HG03460 (cell line): ENCODE measurements around the gene C10orf71.

Experiments used
- ATAC-seq: cut with Tn5 transposase; IDR thresholded peaks from one replicate; pipeline ENCODE4 v1.9.1; 2021; ENCODE audit not compliant: unreplicated experiment

C10orf71 gene, protein sequence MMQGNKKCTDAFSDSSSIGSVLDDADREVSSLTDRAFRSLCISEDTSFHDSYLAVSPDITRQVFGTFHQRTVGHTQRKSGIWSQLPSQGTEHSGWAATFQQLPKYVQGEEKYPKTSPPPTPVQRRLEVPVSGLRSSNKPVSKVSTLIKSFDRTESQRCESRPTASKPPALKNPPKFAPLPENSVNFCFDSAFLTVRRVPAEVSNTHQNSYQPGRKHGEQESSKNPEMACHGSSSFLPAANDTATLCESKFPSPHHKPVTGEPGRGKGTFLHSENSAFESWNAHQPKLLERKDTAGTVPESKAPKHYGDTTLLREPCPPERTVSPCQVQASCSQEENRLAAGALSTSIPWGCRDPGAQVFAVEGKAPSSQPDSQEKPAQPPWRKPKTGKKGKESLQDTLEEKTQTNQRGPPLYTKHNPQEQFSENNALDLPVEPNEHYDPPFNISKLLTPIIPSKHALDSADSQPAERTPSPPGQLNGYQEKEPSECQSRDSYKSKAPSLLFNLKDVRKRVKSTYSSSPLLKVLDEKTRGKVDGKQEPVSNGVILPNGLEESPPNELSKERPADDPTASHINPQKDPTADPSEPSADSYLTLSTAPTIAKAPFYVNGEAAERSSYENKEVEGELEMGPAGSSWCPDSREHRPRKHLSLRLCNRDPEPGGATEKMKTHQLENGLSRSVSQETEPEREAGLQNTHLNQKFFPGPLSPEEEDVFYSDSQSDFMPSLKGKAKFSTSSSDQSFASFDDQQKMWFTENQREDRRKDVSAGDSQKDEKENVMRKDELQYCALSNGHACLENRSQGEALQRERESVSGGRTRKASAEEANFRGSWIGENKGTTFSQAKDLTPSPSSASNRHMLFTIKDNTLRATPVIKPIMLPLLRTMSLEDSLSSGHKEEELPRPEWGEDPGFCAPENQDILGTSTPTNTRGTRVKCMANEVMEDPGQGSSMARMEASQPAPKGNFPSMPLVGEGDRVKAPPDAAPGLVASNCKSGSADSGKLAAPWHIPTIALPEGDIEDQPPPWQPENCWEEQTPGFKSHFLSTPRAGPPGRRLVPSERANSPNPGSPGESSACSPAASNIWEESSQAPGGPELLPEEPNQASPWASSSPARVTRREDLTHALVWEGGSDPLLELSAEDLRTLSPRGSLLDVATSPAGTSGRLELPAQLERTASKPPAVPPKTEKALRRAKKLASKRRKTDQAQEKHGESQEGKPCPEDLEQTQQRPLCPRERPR (N-terminal part only)

DNA sequence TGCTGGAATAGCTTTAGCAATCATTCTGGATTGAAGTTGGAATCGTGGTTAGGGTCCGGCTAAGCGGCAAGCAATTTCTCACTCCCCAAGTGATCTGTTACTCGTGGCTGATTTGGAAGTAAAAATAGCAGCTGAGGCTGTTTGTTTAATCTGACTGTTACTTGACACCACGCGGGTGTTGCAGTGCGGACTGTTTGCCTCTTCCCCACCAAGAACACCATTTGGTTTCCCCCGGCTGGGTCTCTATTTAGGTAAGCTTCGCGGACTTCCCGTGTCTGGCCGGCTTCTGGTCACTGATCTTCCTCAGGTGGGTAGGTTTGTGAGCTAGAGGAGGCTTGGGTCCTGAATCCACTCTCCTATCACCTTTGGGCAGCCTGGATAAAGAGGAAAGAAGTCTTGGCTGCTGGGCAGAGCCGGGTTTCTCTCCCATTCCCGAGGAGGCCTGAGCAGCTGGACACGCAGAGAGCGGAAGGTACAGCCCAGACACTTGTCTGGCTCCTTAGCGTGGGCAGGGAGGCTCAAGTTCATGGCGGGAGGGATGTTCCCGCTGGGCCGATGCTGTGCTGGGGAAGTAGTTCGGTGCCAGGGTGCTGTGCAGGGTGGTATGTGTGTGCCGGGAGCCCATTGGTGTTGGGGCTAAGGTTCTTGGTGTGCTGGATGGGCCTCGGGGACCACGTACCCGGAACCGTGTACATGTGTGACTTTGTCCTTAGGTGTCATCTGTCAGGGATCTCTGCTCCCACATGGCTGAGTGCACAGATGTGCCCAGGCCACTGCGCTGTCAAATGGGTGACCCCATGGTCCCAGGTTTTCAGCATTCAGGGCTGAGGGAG, at the start of gene C10orf71:
C10orf71 (plus strand) TSS at position 188 of the 833 bp plus-strand sequence. CDS start 23,376 bp downstream, outside the sequence.
- ATAC-seq: no peak

GRCh38 chr10:49252313-49253034, 46.5 kb upstream of the C10orf71 start:
- ATAC-seq: no peak

DNA sequence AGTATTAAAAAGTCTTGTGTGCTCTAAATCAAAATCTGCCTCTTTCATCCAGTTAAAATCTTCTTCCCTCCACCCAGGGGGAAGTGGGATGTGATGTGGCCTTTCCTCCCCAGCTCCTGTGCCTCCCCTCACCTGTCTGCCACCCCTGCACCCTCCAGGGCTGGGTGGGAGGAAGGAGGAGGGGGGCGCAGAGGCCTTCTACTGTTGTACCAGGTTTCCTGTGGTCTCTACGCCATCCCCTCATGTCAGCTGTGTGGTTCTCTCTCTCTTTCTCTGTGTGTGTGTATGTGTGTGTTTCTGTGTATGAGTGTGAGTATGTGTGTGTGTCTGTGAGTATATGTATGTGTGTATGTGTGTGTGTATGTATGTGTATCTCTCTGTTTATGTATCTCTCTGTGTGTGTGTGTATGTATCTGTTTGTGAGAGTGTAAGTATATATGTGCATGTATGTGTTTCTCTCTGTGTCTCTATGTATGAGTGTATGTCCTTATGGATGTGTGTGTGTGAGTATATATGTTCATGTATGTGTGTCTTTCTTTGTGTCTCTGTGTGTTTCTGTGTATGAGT, 45.5 kb upstream of the C10orf71 start:
- ATAC-seq: no peak

DNA sequence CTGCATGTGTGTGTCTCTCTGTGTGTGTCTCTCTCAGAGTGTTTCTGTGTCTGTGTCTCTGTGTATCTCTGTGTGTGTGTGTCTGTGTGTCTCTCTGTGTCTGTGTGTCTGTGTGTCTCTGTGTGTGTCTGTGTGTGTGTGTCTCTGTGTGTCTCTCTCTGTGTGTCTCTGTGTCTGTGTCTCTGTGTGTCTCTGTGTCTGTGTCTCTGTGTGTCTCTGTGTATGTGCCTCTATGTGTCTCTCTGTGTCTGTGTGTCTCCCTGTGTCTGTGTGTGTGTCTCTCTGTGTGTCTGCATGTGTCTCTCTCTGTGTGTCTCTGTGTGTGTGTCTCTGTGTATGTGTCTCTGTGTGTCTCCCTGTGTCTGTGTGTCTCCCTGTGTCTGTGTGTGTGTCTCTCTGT, 44.8 kb upstream of the C10orf71 start:
- ATAC-seq: no peak

- ATAC-seq: no peak
Measured at GRCh38 chr10:49254556-49255318, 44.2 kb upstream of the C10orf71 start.

GRCh38 chr10:49255883-49256282, 43.1 kb upstream of the C10orf71 start:
- ATAC-seq: no peak

GRCh38 chr10:49257154-49257553, 41.8 kb upstream of the C10orf71 start:
- ATAC-seq: no peak

DNA sequence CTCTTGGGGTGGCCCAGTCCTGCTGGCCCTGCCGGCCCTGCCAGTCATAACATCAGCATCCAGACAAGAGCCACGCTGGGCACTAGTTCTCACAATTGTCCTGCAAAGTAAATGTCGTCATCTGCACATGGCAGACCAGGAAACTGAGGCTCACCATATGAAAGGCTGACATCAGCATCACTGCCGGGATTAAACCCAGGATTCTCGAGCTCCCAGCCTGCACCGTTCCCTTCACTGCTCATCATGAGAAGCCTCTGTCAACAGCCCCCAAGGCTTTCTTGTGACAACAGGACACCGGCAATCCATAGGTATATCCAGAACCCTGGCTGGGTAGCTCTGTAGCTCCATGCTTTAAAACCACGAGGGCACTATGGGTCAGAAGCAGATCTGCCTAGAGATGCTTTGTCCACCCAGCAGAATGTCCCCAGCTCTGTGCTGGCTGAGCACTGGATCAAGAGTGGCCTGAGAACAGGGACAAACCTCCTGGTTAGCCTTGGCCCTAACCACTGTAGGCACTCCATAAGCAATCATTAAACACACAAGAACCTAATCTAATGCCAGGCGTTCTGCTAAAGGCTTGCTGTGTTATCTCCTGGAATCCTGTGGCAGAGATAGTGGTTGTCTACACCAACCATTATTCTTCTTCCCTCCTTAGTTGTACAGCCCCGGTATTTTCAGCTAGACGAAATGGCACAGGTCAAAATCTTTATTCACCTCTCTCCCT, 41.2 kb upstream of the C10orf71 start:
- no peak for ATAC-seq

GRCh38 chr10:49258350-49258683, 40.7 kb upstream of the C10orf71 start:
- no peak for ATAC-seq

DNA sequence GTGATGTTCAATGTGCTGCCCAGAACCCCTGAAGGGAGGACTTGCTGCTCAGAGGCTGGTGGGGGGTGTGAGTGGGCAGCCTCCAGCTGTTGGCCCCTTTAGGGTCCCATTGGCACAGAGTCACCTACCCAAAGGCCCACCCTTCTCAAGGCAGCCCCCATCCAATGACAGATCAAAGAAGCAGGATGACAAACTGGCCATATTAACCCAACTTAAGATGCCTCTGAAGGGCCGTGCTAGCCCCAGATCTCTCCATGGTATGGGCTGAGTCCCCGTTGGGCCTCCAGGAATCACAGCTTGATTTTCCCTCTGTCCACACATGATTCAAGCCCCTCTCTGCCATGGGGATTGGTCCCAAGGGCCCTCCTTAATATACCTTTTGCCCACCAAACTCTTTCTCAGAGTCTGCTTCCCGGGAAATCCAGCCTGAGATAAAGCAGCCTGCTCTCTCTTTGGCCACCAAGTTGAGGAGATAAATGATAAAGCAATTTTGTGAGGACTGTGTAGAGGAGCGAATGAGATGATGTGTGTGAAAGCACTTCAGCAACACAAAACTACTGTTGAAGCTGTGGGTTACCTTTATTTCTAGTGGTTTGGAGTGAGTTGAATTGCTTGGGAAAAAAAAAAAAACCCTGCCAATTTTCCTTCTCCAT, 38.2 kb upstream of the C10orf71 start:
- ATAC-seq: no peak

GRCh38 chr10:49263591-49263990, 35.4 kb upstream of the C10orf71 start:
- ATAC-seq: no peak

- ATAC-seq: no peak
Measured at GRCh38 chr10:49264177-49264677, 34.7 kb upstream of the C10orf71 start.

DNA sequence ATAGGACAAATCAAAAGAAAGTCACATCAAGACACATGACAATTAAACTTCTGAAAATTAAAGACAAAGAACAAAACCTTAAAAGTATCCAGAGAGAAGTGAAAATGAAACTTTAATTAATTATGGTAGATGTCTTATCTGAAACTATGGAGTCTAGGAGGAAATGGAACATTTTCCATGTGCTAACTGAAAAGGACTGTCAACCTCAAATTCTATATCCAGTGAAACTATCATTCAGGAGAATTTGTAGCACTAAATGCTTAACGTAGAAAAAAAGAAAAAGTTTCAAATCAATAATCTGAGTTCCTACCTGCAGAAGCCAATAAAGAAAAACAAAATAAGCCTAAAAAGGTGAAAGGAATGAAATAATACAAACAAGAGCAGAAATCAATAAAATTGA, 33.1 kb upstream of the C10orf71 start:
- no peak for ATAC-seq

DNA sequence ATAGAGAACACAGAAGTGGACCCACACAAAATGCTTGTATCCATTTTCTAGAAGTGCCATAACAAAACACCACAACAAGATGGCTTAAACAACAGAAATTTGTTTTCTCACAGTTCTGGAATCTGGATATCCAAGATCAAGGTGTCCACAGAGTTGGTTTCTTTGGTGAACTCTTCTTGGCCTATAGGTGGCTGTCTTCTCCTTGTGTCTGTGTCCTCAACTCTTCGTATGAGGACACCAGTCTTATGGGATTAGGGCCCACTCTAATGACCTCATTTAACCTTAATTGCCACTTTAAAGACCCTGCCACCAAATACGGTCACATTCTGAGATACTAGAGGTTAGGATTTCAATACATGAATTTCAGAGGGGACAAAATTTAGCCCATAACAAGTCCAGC, 30.8 kb upstream of the C10orf71 start:
- ATAC-seq: no peak

DNA sequence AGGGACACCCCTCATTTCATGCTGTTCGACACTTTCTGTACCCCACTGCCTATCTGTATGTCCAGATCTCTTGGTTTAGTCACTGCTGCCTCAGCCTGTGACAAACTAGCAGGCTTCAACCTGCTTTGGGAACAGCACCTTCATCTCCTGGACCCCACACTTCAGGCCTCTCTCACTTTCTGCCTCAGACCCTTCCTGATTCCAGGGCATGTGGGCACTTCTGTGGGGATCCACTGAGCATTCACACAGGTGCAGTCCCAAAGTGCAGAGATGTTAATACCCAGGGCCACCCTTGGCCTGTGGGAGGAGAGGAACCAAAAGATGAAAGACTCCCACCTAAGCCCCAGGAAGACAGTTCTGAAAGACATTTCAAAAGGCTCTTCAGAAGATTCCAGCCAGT, 29.4 kb upstream of the C10orf71 start:
- no peak for ATAC-seq

DNA sequence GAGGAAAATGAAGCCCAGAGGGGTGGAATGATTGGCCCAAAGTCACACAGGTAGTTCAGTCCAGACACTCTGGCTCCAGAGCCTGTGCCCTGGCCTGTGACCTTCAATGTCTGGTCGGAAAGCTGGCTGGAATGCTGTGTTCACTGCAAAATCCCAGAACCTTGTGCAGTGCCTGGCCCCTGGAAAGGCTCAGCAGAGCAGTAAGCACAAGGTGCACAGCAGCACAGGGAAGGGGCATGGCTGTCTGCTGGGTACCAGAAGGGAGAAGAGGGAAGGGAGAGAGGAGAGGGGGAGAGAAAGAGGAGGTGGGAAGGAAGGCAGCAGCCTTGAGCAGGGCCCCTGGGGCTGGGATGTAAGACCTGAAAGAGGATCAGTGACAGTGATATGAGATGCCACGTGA, 28.4 kb upstream of the C10orf71 start:
- ATAC-seq: no peak

- no peak for ATAC-seq
Measured at GRCh38 chr10:49271346-49271745, 27.6 kb upstream of the C10orf71 start.
